ENCODE measurements around the gene ABLIM2. TPM values are rescaled to one million over a fixed set of nuclear protein-coding genes. Genes with fewer than 3 reads are reported as not detected.

The ABLIM2 gene
- polyA plus RNA-seq, 3 donors = 0.21 TPM; not detected in 2

DNA sequence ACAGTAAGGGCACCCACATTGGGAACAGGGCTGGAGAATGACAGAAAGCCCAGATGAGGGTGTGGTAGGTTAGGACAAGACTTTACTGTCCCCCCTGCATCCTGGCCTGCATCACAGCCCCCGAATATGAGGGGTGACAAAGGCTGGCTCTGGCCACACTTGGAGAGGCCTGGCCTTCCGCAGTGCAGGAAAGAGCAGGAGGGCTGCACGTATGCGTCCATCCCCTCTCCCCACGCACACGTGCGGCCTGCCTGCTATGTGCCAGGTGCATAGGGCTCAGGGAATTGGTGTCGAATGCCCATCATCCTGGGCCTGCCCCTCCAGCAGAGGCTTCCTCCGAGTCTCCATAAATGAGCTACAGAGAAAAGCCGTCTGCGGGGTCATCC lies 80.5 kb downstream of the ABLIM2 start:
- no peak overlapping the region for H3K27ac ChIP-seq (ENCODE audit: low read depth in 1 of 2, low read length in 2 of 2)
- no peak for TF ChIP-seq CTCF (IDR thresholded peaks at IDR 0.05)
- H3K27me3 ChIP-seq (ENCODE audit: control insufficient read depth in 2 of 2, insufficient read depth in 2 of 2, low read length in 2 of 2) = peaks cover 0 to 4% of the 10 kb centered on the region in 2 donors
- 85% methylated on average over 8 of the region's 11 CpGs for WGBS (ENCODE audit: insufficient coverage)
- no peak for DNase-seq
- intact Hi-C loops (cut with micrococcal nuclease) = no loop called here
- Mint-ChIP-seq H3K36me3 (no peaks in the 10 kb centered on the region), H3K4me3 (no peak overlapping the region), H3K4me1 (no peaks in the 10 kb centered on the region), H3K27ac (peak overlapping the region in 1 of 7 donors; percentile 38), H3K27me3 (ENCODE audit: low read depth in 3 of 3) (peaks cover 13 to 32% (median 21%) of the 10 kb centered on the region in 3 donors), H3K9me3 (no peaks in the 10 kb centered on the region)
- no peak overlapping the region for H3K4me2 ChIP-seq (replicated peaks; ENCODE audit: extremely low read depth, low read length, poor library complexity, severe bottlenecking)
- H3K9ac ChIP-seq (ENCODE audit: insufficient read depth, low read length, poor library complexity, severe bottlenecking) = no peak overlapping the region
- H3K4me1 ChIP-seq (ENCODE audit: control insufficient read depth in 1 of 2, insufficient read depth in 2 of 2, low read length in 2 of 2) = no peaks in the 10 kb centered on the region
- H2AFZ ChIP-seq (ENCODE audit: insufficient read depth, low read depth, low read length, poor library complexity, severe bottlenecking) = no peak overlapping the region
- H3K79me2 ChIP-seq (ENCODE audit: insufficient read depth, low read length) = no peaks in the 10 kb centered on the region
- H3K4me3 ChIP-seq (replicated peaks in 1 of 3; ENCODE audit: low read depth in 2 of 3, low read length in 3 of 3) = no peak overlapping the region
- no peaks in the 10 kb centered on the region for H3K36me3 ChIP-seq (replicated peaks in 1 of 2; ENCODE audit: control insufficient read depth in 1 of 2, insufficient read depth in 2 of 2, low read length in 2 of 2)
- no peaks in the 10 kb centered on the region for H4K20me1 ChIP-seq (ENCODE audit: insufficient read depth, low read length)
- no peaks in the 10 kb centered on the region for H3K9me3 ChIP-seq (replicated peaks in 1 of 2; ENCODE audit: control insufficient read depth in 1 of 2, insufficient read depth in 1 of 2, low read length in 2 of 2)

GRCh38 chr4:8077181-8078108 lies 81.2 kb downstream of the ABLIM2 start:
- no peak for TF ChIP-seq CTCF (IDR thresholded peaks at IDR 0.05)
- Histone ChIP-seq H3K27ac (ENCODE audit: low read depth in 1 of 2, low read length in 2 of 2) (no peak overlapping the region), H3K9ac (ENCODE audit: insufficient read depth, low read length, poor library complexity, severe bottlenecking) (no peak overlapping the region), H3K79me2 (ENCODE audit: insufficient read depth, low read length) (no peaks in the 10 kb centered on the region), H3K4me2 (replicated peaks; ENCODE audit: extremely low read depth, low read length, poor library complexity, severe bottlenecking) (no peak overlapping the region), H3K27me3 (ENCODE audit: control insufficient read depth in 2 of 2, insufficient read depth in 2 of 2, low read length in 2 of 2) (peaks cover 0 to 4% of the 10 kb centered on the region in 2 donors), H3K4me1 (ENCODE audit: control insufficient read depth in 1 of 2, insufficient read depth in 2 of 2, low read length in 2 of 2) (no peaks in the 10 kb centered on the region), H4K20me1 (ENCODE audit: insufficient read depth, low read length) (no peaks in the 10 kb centered on the region), H2AFZ (ENCODE audit: insufficient read depth, low read depth, low read length, poor library complexity, severe bottlenecking) (no peak overlapping the region), H3K36me3 (replicated peaks in 1 of 2; ENCODE audit: control insufficient read depth in 1 of 2, insufficient read depth in 2 of 2, low read length in 2 of 2) (no peaks in the 10 kb centered on the region), H3K9me3 (replicated peaks in 1 of 2; ENCODE audit: control insufficient read depth in 1 of 2, insufficient read depth in 1 of 2, low read length in 2 of 2) (no peaks in the 10 kb centered on the region), H3K4me3 (replicated peaks in 1 of 3; ENCODE audit: low read depth in 2 of 3, low read length in 3 of 3) (no peak overlapping the region)
- H3K4me1 Mint-ChIP-seq = no peaks in the 10 kb centered on the region
- no peaks in the 10 kb centered on the region for H3K36me3 Mint-ChIP-seq
- 89% methylated on average over 22 of the region's 23 CpGs for WGBS (ENCODE audit: insufficient coverage)
- peaks cover 17 to 36% (median 27%) of the 10 kb centered on the region in 3 donors for H3K27me3 Mint-ChIP-seq (ENCODE audit: low read depth in 3 of 3)
- H3K27ac Mint-ChIP-seq = no peak overlapping the region
- no peaks in the 10 kb centered on the region for H3K9me3 Mint-ChIP-seq
- no peak for DNase-seq
- no peak overlapping the region for H3K4me3 Mint-ChIP-seq
- intact Hi-C loops (cut with micrococcal nuclease) = no loop called here
